ENCODE results near the gene KAZN. TPM values are rescaled to one million over a fixed set of nuclear protein-coding genes. Genes with fewer than 3 reads are reported as not detected.

KAZN gene
- total and polyA plus RNA-seq, 2 donors (not counting 1 experiment from before 2014, with no cell fraction given): 3.4 to 5.0 TPM

DNA sequence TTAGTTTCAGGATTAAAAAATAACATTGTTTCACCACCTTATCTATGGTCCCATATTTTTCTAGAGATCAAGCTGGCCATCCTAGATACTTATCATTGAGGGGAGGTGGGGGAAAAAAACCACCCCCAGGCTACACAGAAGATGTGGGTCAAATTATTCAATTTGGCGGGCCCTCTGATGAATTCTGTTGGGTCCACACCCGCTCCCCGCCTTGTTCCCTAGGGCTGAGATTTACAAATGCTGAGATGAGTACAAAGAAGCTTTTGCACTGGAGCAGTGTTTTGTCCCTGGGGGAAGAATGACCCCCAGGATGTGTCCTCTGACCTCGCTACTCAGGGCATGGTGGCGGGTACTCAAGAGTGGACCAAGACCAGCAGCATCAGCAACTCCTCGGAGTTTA lies 308.2 kb downstream of the KAZN start:
- Histone ChIP-seq H3K27me3 (ENCODE audit: control insufficient read depth, insufficient read depth, low read length) (no peaks in the 10 kb centered on the region), H3K4me1 (ENCODE audit: control insufficient read depth, extremely low read depth, insufficient read depth, low read length) (no peaks in the 10 kb centered on the region)
- TF ChIP-seq CTCF (conservative IDR thresholded peaks at IDR 0.05 in 1 of 2, IDR thresholded peaks at IDR 0.05 in 1 of 2; ENCODE audit: low read depth in 1 of 2, low read length in 2 of 2) (no peak), EZH2 (IDR thresholded peaks at IDR 0.05; ENCODE audit: low read length, missing control alignments) (no peak)

GRCh38 chr1:14907416-14907815 lies 308.9 kb downstream of the KAZN start:
- H3K27ac ChIP-seq (ENCODE audit: insufficient read depth, low read length): no peak overlapping the region
- no peak for DNase-seq (ENCODE audit: low read depth in 2 of 2)
- no peak overlapping the region for H3K4me2 ChIP-seq (ENCODE audit: extremely low read depth, insufficient read depth, low read length)
- H2AFZ ChIP-seq (ENCODE audit: low read length): no peak overlapping the region
- H3K36me3 ChIP-seq (ENCODE audit: control insufficient read depth, insufficient read depth, low read length): no peaks in the 10 kb centered on the region
- no peak overlapping the region for H3K4me3 ChIP-seq (replicated peaks in 1 of 4; ENCODE audit: control extremely low read depth in 1 of 4, insufficient read depth in 1 of 4, low read depth in 3 of 4, low read length in 4 of 4)
- TF ChIP-seq EZH2 (IDR thresholded peaks at IDR 0.05; ENCODE audit: low read length, missing control alignments) (no peak), CTCF (conservative IDR thresholded peaks at IDR 0.05 in 1 of 2, IDR thresholded peaks at IDR 0.05 in 1 of 2; ENCODE audit: low read depth in 1 of 2, low read length in 2 of 2) (no peak)
- no peaks in the 10 kb centered on the region for H3K79me2 ChIP-seq (ENCODE audit: control insufficient read depth, insufficient read depth, low read length)
- no peaks in the 10 kb centered on the region for H4K20me1 ChIP-seq (ENCODE audit: control insufficient read depth, extremely low read depth, insufficient read depth, low read length)
- no peaks in the 10 kb centered on the region for H3K4me1 ChIP-seq (ENCODE audit: control insufficient read depth, extremely low read depth, insufficient read depth, low read length)
- H3K9me3 ChIP-seq (ENCODE audit: control insufficient read depth, insufficient read depth, low read depth, low read length): no peaks in the 10 kb centered on the region
- H3K27me3 ChIP-seq (ENCODE audit: control insufficient read depth, insufficient read depth, low read length): no peaks in the 10 kb centered on the region
- no peak overlapping the region for H3K9ac ChIP-seq (ENCODE audit: insufficient read depth, low read length)

More for the DNA sequence above, 308.2 kb downstream of the KAZN start:
- no peak overlapping the region for H3K27ac ChIP-seq (ENCODE audit: insufficient read depth, low read length)
- H3K4me2 ChIP-seq (ENCODE audit: extremely low read depth, insufficient read depth, low read length): no peak overlapping the region
- H2AFZ ChIP-seq (ENCODE audit: low read length): no peak overlapping the region
- H4K20me1 ChIP-seq (ENCODE audit: control insufficient read depth, extremely low read depth, insufficient read depth, low read length): no peaks in the 10 kb centered on the region
- no peak overlapping the region for H3K9ac ChIP-seq (ENCODE audit: insufficient read depth, low read length)
- no peak overlapping the region for H3K4me3 ChIP-seq (replicated peaks in 1 of 4; ENCODE audit: control extremely low read depth in 1 of 4, insufficient read depth in 1 of 4, low read depth in 3 of 4, low read length in 4 of 4)
- no peak for DNase-seq (ENCODE audit: low read depth in 2 of 2)
- no peaks in the 10 kb centered on the region for H3K79me2 ChIP-seq (ENCODE audit: control insufficient read depth, insufficient read depth, low read length)
- no peaks in the 10 kb centered on the region for H3K36me3 ChIP-seq (ENCODE audit: control insufficient read depth, insufficient read depth, low read length)
- no peaks in the 10 kb centered on the region for H3K9me3 ChIP-seq (ENCODE audit: control insufficient read depth, insufficient read depth, low read depth, low read length)

DNA sequence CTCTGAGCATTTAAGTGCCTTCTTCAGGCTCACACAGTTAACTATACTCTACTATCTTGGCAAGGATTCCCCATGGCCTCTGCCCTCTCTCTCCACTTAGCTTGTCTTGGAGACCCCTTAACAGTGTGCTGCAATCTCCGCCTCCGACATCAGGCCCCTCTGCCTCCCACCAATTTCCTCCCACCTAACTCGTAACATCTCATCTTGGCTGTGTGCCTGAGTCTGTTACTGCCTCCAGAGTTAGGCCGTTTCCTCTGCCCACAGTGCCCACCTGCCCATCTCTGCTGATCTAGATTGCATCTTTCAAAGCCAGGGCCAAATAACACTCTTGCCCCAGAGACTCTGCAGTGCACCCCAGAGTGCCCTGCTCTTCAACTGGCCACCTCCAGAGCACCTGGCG lies 310.8 kb downstream of the KAZN start:
- H3K4me1 ChIP-seq (ENCODE audit: control insufficient read depth, extremely low read depth, insufficient read depth, low read length): no peaks in the 10 kb centered on the region
- H3K9me3 ChIP-seq (ENCODE audit: control insufficient read depth, insufficient read depth, low read depth, low read length): no peaks in the 10 kb centered on the region
- DNase-seq (ENCODE audit: low read depth in 2 of 2): no peak
- H2AFZ ChIP-seq (ENCODE audit: low read length): no peak overlapping the region
- H4K20me1 ChIP-seq (ENCODE audit: control insufficient read depth, extremely low read depth, insufficient read depth, low read length): no peaks in the 10 kb centered on the region
- H3K36me3 ChIP-seq (ENCODE audit: control insufficient read depth, insufficient read depth, low read length): no peaks in the 10 kb centered on the region
- no peaks in the 10 kb centered on the region for H3K27me3 ChIP-seq (ENCODE audit: control insufficient read depth, insufficient read depth, low read length)
- no peak overlapping the region for H3K4me3 ChIP-seq (replicated peaks in 1 of 4; ENCODE audit: control extremely low read depth in 1 of 4, insufficient read depth in 1 of 4, low read depth in 3 of 4, low read length in 4 of 4)
- H3K79me2 ChIP-seq (ENCODE audit: control insufficient read depth, insufficient read depth, low read length): no peaks in the 10 kb centered on the region
- no peak overlapping the region for H3K4me2 ChIP-seq (ENCODE audit: extremely low read depth, insufficient read depth, low read length)
- TF ChIP-seq EZH2 (IDR thresholded peaks at IDR 0.05; ENCODE audit: low read length, missing control alignments) (no peak), CTCF (conservative IDR thresholded peaks at IDR 0.05 in 1 of 2, IDR thresholded peaks at IDR 0.05 in 1 of 2; ENCODE audit: low read depth in 1 of 2, low read length in 2 of 2) (no peak)
- H3K9ac ChIP-seq (ENCODE audit: insufficient read depth, low read length): no peak overlapping the region
- no peak overlapping the region for H3K27ac ChIP-seq (ENCODE audit: insufficient read depth, low read length)

Measured in fibroblast of lung (primary cell).